ENCODE data around the gene KRTAP5-3. TPM values are rescaled to one million over a fixed set of nuclear protein-coding genes. Genes with fewer than 3 reads are reported as not detected.
A peak's percentile ranks its signal among the peaks of the same experiment; 100 is the strongest.

Gene KRTAP5-3
- total and polyA plus RNA-seq, 2 donors (not counting 3 experiments of a cell fraction or from before 2014, with no cell fraction given), result not detected

- ChIA-PET CTCF (interaction anchor here (1.0 to 6.0 kb wide), 10 partner anchors 8 to 502 kb away, joined by 3 to 337 read pairs (median 8); partner anchors contain the start of gene SYT8), POLR2A (no interaction called here)
- H3K4me1 ChIP-seq (ENCODE audit: control insufficient read depth, extremely low read depth, insufficient read depth, low read length), result peaks cover 2% of the 10 kb centered on the region
- H3K27ac ChIP-seq (ENCODE audit: insufficient read depth, low read depth, low read length), result no peak overlapping the region
- peaks cover 0 to 4% of the 10 kb centered on the region in 2 experiments for H3K27me3 ChIP-seq (ENCODE audit: control insufficient read depth in 2 of 2, insufficient read depth in 2 of 2, low read length in 2 of 2)
- TF ChIP-seq CTCF (IDR thresholded peaks at IDR 0.05; ENCODE audit: extremely low read depth in 1 of 2, insufficient read depth in 1 of 2, low read depth in 1 of 2, low read length in 2 of 2), result no peak
- TF ChIP-seq POLR2AphosphoS5 (IDR thresholded peaks at IDR 0.05; ENCODE audit: insufficient read depth, low read depth, low read length), result peak; percentile 19
- TF ChIP-seq FOS (IDR thresholded peaks at IDR 0.05; ENCODE audit: borderline replicate concordance, insufficient read depth, low read length), result no peak
- no peak overlapping the region for H2AFZ ChIP-seq (ENCODE audit: low read depth, low read length)
- DNase-seq (ENCODE audit: low read depth, low spot score) (peak; percentile 47), FAIRE-seq (no peak)
- intact Hi-C loops (cut with micrococcal nuclease) (no loop called here), dilution Hi-C loops (cut with MboI; ENCODE audit: extremely low pct_ligation_motif_present, low sequenced_read_pairs) (no loop called here)
- H3K9ac ChIP-seq (replicated peaks; ENCODE audit: extremely low read depth, insufficient read depth, low read length), result no peak overlapping the region
- H3K36me3 ChIP-seq (ENCODE audit: control insufficient read depth in 2 of 2, extremely low read depth in 1 of 2, insufficient read depth in 2 of 2, low read length in 2 of 2), result no peaks in the 10 kb centered on the region
- no peaks in the 10 kb centered on the region for H3K9me3 ChIP-seq (replicated peaks; ENCODE audit: control insufficient read depth, insufficient read depth, low read length)
- H4K20me1 ChIP-seq (replicated peaks; ENCODE audit: control insufficient read depth, extremely low read depth, insufficient read depth, low read length), result no peaks in the 10 kb centered on the region
- no TSS peak for BruUV-seq (replicated peaks)
- no peak overlapping the region for H3K4me2 ChIP-seq (ENCODE audit: insufficient read depth, low read length)
- H3K4me3 ChIP-seq (replicated peaks in 1 of 3; ENCODE audit: insufficient read depth in 1 of 3, low read depth in 1 of 3, low read length in 3 of 3), result no peak overlapping the region
- no peaks in the 10 kb centered on the region for H3K79me2 ChIP-seq (ENCODE audit: control insufficient read depth, insufficient read depth, low read length)
- H3K9me1 ChIP-seq (replicated peaks; ENCODE audit: control insufficient read depth, extremely low read depth, insufficient read depth, low read length), result no peaks in the 10 kb centered on the region
These were observed 46.3 kb upstream of the KRTAP5-3 start for GRCh38 chr11:1654388-1655167.
